Breast epithelium (tissue), 3 donors: ENCODE measurements around the gene CRELD1.

Source experiments
- POLR2A ChIP-seq: fragments of 450-650 bp; IDR thresholded peaks from one replicate; pipeline ENCODE4 v1.6.1; 2016; ENCODE audit warnings: antibody characterized with exemption, mild to moderate bottlenecking, moderate library complexity
- TF ChIP-seq, protein P1 (sequence below), 3 donors: fragments of 450-650 bp; IDR thresholded peaks; one replicate each; pipeline ENCODE4 v1.5.1; 2016 to 2017; ENCODE audit warnings: antibody characterized with exemption in 3 of 3, mild to moderate bottlenecking in 3 of 3, moderate library complexity in 3 of 3

DNA sequence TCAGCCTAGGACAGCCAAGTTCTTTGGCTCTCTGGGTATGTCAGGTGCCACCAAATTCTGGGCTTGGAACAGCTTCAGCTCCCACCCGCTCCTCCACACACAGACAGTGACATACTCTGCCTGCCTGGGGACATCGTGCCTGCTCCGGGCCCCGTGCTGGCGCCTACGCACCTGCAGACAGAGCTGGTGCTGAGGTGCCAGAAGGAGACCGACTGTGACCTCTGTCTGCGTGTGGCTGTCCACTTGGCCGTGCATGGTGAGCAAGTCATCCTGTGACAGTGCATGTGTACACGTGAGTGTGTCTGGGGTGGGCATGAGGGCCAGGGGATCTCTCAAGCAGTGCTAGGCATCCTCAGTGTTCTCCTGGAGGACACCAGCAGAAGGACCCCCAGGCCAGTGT lies 15.8 kb upstream of the CRELD1 start:
- TF ChIP-seq, protein P1, sequence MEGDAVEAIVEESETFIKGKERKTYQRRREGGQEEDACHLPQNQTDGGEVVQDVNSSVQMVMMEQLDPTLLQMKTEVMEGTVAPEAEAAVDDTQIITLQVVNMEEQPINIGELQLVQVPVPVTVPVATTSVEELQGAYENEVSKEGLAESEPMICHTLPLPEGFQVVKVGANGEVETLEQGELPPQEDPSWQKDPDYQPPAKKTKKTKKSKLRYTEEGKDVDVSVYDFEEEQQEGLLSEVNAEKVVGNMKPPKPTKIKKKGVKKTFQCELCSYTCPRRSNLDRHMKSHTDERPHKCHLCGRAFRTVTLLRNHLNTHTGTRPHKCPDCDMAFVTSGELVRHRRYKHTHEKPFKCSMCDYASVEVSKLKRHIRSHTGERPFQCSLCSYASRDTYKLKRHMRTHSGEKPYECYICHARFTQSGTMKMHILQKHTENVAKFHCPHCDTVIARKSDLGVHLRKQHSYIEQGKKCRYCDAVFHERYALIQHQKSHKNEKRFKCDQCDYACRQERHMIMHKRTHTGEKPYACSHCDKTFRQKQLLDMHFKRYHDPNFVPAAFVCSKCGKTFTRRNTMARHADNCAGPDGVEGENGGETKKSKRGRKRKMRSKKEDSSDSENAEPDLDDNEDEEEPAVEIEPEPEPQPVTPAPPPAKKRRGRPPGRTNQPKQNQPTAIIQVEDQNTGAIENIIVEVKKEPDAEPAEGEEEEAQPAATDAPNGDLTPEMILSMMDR (IDR thresholded peaks at IDR 0.05): no peak
- no peak for TF ChIP-seq POLR2A
